ENCODE data around the gene SUMO2.

- TF ChIP-seq EZH2 (IDR thresholded peaks at IDR 0.05; ENCODE audit: insufficient read depth, poor library complexity, severe bottlenecking), result no peak
- TF ChIP-seq EZH2phosphoT487 (IDR thresholded peaks at IDR 0.05; ENCODE audit: insufficient read depth, low read depth), result no peak
Measured at GRCh38 chr17:75126954-75127353, 55.8 kb downstream of the SUMO2 start.
